ENCODE results near the gene TCF3.
"Not testable (repeated sequence)": the region's sequence is repeated elsewhere in the genome, so short reads cannot be mapped to it uniquely, and the experiment has no call there.

Gene TCF3

GRCh38 chr19:1672769-1673644, 20.6 kb upstream of the TCF3 start:
- no peak for DNase-seq (ENCODE audit: low read depth)

GRCh38 chr19:1672038-1672768, 19.8 kb upstream of the TCF3 start:
- no peak for DNase-seq (ENCODE audit: low read depth)

DNA sequence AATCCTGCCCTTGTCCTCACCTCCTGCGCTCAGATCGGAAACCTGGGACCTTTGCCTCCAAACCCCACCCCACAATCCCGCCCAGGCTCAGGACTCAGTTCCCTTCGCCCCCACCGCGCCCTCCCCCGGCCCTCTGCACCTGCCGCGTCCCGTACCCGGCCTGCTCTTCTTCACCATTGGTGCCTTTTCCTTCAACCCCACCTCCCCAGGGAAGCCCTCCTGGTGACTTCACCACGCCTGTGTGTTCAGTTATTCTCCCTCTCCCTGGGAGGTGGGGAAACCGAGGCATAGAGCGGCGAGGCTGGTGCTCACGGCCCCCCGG, 19.3 kb upstream of the TCF3 start:
- no peak for DNase-seq (ENCODE audit: low read depth)

- DNase-seq (ENCODE audit: low read depth), result not testable (repeated sequence)
These were observed 18.3 kb upstream of the TCF3 start for GRCh38 chr19:1670747-1671146.

DNA sequence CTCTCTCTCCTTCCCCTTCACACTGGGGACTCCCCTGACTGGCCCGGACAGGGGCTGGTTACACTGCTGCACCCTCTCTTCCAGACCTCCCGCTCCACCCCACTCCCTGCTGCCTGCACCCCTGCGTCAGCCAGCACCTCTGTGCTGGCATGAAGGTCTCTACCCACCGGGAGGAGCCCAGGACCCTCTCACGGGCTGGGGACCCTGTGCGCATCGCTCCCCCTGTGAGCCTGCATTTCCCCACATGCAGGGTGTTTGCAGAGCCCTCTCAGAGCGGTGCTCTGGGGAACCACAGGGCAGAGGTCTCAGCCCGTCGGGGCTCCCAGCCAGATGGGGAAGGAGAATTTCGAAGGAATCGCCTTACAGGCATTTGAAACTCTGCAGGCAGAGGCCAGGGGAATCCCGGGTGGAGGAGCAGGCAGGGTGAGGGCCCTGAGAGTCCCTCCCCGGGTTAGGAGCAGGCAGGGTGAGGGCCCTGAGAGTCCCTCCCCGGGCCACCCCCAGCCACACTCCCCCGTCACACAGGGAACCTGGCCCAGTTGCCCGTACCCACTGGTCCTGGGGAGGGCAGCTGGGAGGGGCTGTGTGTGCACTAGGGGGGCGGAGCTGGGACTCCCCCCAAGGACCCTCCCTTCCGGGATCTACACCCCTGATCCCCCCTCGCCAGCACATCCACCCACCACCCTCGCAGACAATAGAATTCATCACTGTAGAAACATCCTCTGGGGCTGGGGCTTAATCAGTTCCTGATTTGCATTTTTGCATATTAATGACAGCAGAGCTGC, 16.3 kb upstream of the TCF3 start:
- no peak for DNase-seq (ENCODE audit: low read depth)

DNA sequence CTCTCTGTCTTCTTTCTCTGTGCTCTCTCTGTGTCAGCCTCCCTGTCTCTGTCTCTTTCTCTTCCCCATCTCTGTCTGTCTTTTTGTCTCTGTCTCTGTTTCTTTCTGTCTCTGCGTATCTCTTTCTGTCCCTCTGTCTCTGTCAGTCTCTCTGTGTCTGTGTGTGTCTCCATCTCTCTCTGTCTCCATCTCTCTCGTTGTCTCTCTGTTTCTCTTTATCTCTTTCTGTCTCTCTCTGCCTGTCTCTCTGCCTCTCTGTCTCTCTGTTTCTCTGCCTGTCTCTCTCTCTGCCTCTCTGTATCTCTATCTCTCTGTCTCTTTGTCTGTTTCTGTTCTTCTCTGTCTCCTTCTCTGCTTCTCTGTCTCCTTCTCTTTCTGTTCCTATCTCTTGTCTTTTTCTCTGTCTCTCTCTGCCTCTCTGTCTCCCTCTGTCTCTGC, 15.7 kb upstream of the TCF3 start:
- no peak for DNase-seq (ENCODE audit: low read depth)

DNA sequence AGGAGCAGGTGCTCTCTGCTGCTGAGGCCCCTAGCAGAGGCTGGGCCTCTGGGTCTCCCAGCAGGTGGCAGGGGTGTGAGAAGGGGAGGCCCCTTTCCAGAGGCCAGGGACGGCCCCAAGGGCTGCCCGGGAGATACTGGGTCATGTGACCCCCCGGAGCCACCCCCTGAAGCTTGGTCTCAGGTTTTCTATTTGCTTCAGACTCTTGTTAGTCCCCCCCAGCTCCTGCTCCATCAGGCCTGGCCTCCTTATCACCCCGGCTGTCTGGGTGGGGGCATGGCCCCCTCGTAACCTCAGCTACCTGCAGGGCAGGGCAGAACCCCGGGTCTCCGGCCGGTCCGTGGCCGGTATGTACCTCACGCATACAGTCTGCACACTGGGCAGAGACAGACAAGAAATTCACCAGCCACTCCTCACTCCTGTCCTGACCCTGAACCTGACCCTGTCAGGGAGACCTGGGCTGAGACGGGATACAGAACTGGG, 13.2 kb upstream of the TCF3 start:
- DNase-seq (ENCODE audit: low read depth), result no peak

- no peak for DNase-seq (ENCODE audit: low read depth)
These were observed 11.4 kb upstream of the TCF3 start for GRCh38 chr19:1663852-1664251.

GRCh38 chr19:1663227-1663626, 10.8 kb upstream of the TCF3 start:
- DNase-seq (ENCODE audit: low read depth), result not testable (repeated sequence)

DNA sequence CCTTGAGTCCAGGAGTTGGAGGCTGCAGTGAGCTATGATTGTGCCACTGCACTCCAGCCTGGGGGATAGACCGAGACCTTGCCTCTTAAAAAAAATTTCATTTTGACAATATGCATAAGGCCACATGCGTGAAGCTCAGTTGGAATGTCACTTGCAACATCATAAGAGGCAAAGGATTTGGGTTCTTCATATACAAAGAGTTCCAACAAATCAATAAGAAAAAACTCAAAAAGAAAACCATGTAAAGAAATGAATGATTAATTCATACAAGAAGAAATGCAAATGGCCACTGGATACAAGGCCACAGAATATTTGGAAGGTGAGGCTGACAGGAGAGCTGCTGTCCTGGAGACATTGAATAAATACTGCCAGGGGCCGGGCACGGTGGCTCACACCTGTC, 9.6 kb upstream of the TCF3 start:
- DNase-seq (ENCODE audit: low read depth), result no peak

DNA sequence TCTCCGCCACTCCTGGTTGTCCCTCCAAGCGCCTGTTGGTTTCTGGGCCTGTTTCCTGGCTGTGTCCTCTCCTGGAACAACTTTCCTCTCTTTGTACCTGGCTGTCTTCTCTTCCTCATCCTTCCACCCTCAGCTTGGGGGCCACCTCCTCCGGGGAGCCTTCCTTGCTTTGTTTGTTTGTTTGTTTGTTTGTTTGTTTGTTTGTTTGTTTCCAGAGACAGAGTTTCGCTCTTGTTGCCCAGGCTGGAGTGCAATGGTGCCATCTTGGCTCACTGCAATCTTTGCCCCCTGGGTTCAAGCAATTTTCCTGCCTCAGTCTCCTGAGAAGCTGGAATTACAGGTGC, 6.6 kb upstream of the TCF3 start:
- DNase-seq (ENCODE audit: low read depth), result no peak

DNA sequence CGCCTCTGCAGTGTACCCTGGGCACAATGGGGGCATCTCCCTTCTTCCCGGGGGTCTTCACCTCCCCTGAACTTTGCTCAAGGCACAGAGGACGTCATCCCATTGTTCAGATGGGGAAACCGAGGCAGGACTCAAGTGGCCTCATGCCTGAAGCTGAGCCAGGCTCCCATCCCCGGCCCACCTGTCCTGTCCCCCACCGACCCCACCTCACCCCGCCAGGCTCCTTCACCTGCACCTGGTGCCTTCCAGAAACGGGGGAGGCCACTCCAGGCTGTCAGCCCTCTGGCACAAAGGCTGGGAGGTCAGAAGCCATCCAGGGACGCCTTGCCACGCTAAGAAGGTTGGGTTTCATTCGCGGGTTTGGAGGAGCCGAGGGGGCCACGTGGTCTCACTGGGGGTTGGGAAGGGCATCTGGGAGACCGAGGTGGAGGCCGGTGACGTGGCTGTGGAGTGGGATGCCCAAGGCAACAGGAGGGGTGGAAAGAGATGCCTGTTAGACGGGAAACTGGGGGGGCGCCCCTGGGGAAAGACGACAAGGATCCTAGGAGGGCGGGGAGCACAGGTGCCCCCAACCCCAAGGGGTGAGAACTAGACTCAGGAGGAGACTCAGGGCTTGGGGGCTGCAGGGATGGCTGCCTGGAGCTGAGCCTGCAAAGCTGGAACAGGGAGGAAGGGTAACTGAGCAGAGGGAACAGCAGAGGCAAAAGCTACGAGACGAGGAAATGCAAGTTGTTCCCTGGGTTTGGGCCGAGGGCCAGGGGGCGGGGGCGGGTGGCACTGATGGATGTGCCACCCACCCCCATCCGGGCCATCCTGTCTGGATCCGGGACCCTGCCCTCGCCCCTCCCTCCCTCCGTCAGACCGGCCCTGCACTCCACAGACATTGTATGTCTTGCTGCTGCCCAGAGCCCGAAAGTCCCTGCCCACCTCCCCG, 6.0 kb upstream of the TCF3 start:
- DNase-seq (ENCODE audit: low read depth), result no peak

- no peak for DNase-seq (ENCODE audit: low read depth)
These were observed 5.3 kb upstream of the TCF3 start for GRCh38 chr19:1657746-1658145.

GRCh38 chr19:1656988-1657536, 4.6 kb upstream of the TCF3 start:
- no peak for DNase-seq (ENCODE audit: low read depth)

DNA sequence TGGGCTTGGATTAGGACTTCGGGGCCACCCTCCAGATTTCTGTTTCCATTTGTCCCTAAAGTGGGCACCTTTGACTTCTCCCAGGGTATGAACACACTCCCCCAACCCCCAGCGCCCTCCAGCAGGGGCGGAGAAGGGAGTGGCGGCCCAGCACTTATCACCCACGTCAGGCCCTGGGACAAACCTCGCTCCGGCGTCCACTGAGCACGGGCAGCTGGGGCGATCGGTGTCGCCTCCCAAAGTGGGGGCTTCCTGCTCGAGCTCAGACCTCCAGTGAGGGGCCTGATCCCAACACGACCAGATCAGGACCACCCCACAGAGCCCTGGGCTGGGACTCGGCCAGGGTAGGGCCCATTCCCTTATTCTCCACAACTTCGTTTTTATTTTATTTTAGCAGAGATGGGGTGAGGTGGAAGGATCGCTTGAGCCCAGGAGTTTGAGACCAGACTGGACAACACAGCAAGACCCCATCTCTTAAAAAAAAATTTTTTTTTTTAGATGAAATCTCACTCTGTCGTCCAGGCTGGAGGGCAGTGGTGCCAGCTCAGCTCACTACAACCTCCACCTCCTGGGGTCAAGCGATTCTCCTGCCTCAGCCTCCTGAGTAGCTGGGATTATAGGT, 3.7 kb upstream of the TCF3 start:
- DNase-seq (ENCODE audit: low read depth), result no peak

DNA sequence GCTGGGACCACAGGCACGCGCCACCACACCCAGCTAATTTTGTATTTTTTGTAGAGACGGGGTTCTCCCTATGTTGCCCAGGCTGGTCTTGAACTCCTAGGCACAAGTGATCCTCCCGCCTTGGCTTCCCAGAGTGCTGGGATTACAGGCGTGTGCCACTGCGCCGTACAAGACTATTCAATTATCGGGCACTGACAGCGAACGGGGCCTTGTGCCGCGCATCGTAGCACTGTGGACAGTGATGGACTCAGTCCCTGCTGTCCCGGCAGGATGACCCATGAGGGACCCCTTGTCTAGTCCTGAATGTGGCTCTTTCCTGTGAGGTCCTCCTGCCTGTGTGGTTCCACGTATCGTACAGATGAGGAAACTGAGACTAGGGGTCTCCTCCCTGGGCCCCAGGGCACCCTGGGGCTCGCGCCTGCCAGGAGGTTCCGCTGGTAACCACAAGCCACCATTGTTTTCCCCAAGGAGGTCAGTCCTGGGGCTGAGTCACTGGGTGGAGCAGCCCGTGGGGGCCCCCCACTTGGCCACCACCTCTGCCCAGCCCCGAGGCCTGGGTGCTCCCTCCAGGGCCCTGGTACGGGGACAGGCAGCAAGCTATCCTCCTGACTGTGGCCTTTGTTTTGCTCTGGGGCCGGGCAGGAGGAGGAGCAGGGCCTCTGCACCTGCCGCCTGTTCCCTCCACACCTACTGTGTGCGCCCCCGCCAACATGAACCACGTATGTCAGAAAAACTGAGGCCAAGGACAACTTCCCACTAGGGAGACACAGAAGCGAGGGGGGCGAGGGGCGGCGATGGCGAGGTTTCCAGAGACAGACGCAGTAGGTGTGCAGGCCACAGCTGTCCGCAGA, 2.9 kb upstream of the TCF3 start:
- no peak for DNase-seq (ENCODE audit: low read depth)

- no peak for DNase-seq (ENCODE audit: low read depth)
These were observed 1.9 kb upstream of the TCF3 start for GRCh38 chr19:1654178-1654792.

DNA sequence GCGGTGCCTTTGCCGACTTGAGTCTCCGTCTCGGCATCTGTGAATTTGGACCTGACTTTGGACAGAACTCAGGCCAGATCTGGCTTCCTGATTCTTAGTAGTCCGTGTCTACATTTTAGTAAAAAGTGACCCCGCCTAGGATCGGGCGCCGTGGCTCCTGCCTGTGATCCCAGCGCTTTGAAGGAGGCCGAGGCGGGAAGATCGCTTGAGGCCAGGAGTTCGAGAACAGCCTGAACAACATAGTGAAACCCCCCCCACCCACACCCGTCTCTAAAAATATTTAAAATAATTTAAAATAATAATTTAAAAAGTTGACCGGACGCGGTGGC, 849 bp upstream of the TCF3 start:
- DNase-seq (ENCODE audit: low read depth), result no peak

GRCh38 chr19:1651568-1652291, 685 bp downstream of the TCF3 start:
- no peak for DNase-seq (ENCODE audit: low read depth)

Measured in stimulated activated CD8-positive, alpha-beta memory T cell treated with anti-CD3 and anti-CD28 coated beads, Interleukin-15, amount 100 ng/mL, for 1 hour (primary cell).